Esophagus muscularis mucosa (tissue), 4 donors: ENCODE data around the gene C17orf114.

Experiments
- DNase-seq: peaks from one replicate; pipeline ENCODE4 v3.0.0-alpha.2; 2017; ENCODE audit errors: extremely low spot score
- H3K27ac ChIP-seq, 4 donors: fragments of 200-600 bp; sonication (generic); replicated peaks in 1 of 4; 1 replicate in 3 of 4; 2 replicates in 1 of 4; pipeline ENCODE4 v1.5.1; 2016 to 2019; ENCODE audit warnings: mild to moderate bottlenecking in 1 of 4
- H3K27me3 ChIP-seq, 4 donors: fragments of 200-600 bp; sonication (generic); one replicate each; pipeline versions ENCODE4 v1.5.1 to v1.6.0; 2016 to 2019
- H3K36me3 ChIP-seq, 4 donors: fragments of 200-600 bp; sonication (generic); one replicate each; pipeline ENCODE4 v1.5.1; 2016 to 2019
- H3K4me1 ChIP-seq, 4 donors: fragments of 200-600 bp; sonication (generic); one replicate each; pipeline ENCODE4 v1.5.1; 2016 to 2019
- H3K4me3 ChIP-seq, 4 donors: fragments of 200-600 bp; sonication (generic); 1 replicate in 2 of 4; 2 replicates in 2 of 4; pipeline ENCODE4 v1.5.1; 2016 to 2019; ENCODE audit warnings: mild to moderate bottlenecking in 4 of 4, moderate library complexity in 1 of 4
- H3K9me3 ChIP-seq, 4 donors: fragments of 200-600 bp; sonication (generic); 1 replicate in 3 of 4; 2 replicates in 1 of 4; pipeline ENCODE4 v1.5.1; 2016 to 2019
- CTCF ChIP-seq, 3 experiments: fragments of 200-600 bp in 2 of 3; fragments of 450-650 bp in 1 of 3; sonication (generic) in 2 of 3; IDR thresholded peaks; one replicate each; pipeline ENCODE4 v1.5.1; 2017 to 2019; ENCODE audit warnings: antibody characterized with exemption in 3 of 3, mild to moderate bottlenecking in 2 of 3, moderate library complexity in 1 of 3
- EP300 ChIP-seq: sonication (generic); formaldehyde crosslinking; IDR thresholded peaks from one replicate; pipeline ENCODE4 v1.6.1; 2017; ENCODE audit warnings: antibody characterized with exemption
- POLR2A ChIP-seq: fragments of 450-650 bp; IDR thresholded peaks from one replicate; pipeline ENCODE4 v1.6.1; 2017; ENCODE audit warnings: antibody characterized with exemption, moderate library complexity, mild to moderate bottlenecking, low read depth
- POLR2AphosphoS5 ChIP-seq, 2 donors: sonication (generic); formaldehyde crosslinking; IDR thresholded peaks; one replicate each; pipeline ENCODE4 v1.6.1; 2017; ENCODE audit warnings: antibody characterized with exemption in 2 of 2
- WGBS: methylation state at CpG from one replicate; pipeline ENCODE4 v1.1.5; 2018; 5-methylcytosine and 5-hydroxymethylcytosine counted together
- intact Hi-C: fragments of 100-400 bp; cut with DNase I; formaldehyde crosslinking; loops from one replicate; pipeline ENCODE4 v1.15.1; 2023

Gene C17orf114

DNA sequence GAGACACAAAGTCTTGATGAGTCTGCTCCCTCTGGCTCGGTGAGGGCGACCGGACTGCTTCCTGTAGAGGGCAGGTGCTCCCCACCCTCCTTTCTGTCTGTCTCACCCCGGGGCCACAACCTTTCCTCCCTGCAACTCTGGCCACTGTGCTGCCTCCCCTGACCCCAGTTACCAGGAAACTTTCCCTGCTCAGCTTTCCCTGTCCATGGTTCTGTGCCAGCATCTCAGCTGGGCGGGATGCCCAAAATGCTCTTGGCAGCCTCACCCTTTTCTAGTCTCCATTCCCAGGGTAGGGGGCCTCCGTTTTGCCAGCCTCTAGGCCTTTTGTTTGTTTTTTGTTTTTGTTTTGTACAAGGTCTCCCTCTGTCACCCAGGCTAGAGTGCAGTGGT is 6.2 kb upstream of the C17orf114 start:
- H3K36me3 ChIP-seq, result peaks cover 7 to 32% (median 14%) of the 10 kb centered on the region in 4 donors
- intact Hi-C loops, result loop anchor here (5.0 kb wide), 1 partner anchor 74 kb away; no protein-coding TSS in a partner anchor
- H3K27me3 ChIP-seq, result no peaks in the 10 kb centered on the region
- DNase-seq, result no peak
- peak overlapping the region in 2 of 4 donors; percentile 88 to 94 for H3K4me3 ChIP-seq
- TF ChIP-seq EP300 (no peak), CTCF (IDR thresholded peaks at IDR 0.05) (no peak), POLR2AphosphoS5 (IDR thresholded peaks at IDR 0.05) (no peak), POLR2A (no peak)
- H3K4me1 ChIP-seq, result peaks cover 10 to 26% (median 22%) of the 10 kb centered on the region in 4 donors
- H3K27ac ChIP-seq, result no peak overlapping the region
- H3K9me3 ChIP-seq, result no peaks in the 10 kb centered on the region
- 54% methylated on average over 4 of the region's 6 CpGs for WGBS

- WGBS, result 28% methylated on average over 30 of the region's 32 CpGs
- Histone ChIP-seq H3K27ac (peak overlapping the region; percentile 76 to 84 (median 82)), H3K4me1 (peaks cover 10 to 26% (median 22%) of the 10 kb centered on the region in 4 donors), H3K27me3 (no peaks in the 10 kb centered on the region), H3K9me3 (no peaks in the 10 kb centered on the region), H3K36me3 (peaks cover 7 to 32% (median 14%) of the 10 kb centered on the region in 4 donors), H3K4me3 (peak overlapping the region; percentile 84 to 97 (median 91))
- TF ChIP-seq EP300 (no peak), POLR2A (no peak), POLR2AphosphoS5 (IDR thresholded peaks at IDR 0.05) (no peak), CTCF (IDR thresholded peaks at IDR 0.05) (no peak)
- intact Hi-C loops, result loop anchor here (5.0 kb wide), 1 partner anchor 75 kb away; no protein-coding TSS in a partner anchor
- DNase-seq, result no peak
These were observed 5.7 kb upstream of the C17orf114 start for GRCh38 chr17:4807605-4808377.

GRCh38 chr17:4806777-4807604 is 4.9 kb upstream of the C17orf114 start, which contains the start of gene PLD2:
TSS of gene PLD2 (plus strand) at chr17:4807152. CDS start at chr17:4807773, 621 bp downstream.
- Histone ChIP-seq H3K27ac (peak within 1 kb of the TSS; percentile 76 to 84 (median 82)), H3K9me3 (no peaks in the 10 kb centered on the region), H3K4me1 (peaks cover 10 to 26% (median 22%) of the 10 kb centered on the region in 4 donors), H3K4me3 (peak within 1 kb of the TSS; percentile 84 to 97 (median 91)), H3K27me3 (no peaks in the 10 kb centered on the region), H3K36me3 (peaks cover 7 to 31% (median 14%) of the 10 kb centered on the region in 4 donors)
- WGBS, result 0% methylated on average over 17 of the region's 106 CpGs
- DNase-seq, result peak; percentile 93
- intact Hi-C loops, result loop anchor here (5.0 kb wide), 1 partner anchor 75 kb away; no protein-coding TSS in a partner anchor
- TF ChIP-seq POLR2AphosphoS5 (IDR thresholded peaks at IDR 0.05) (peak in 1 of 2 donors; percentile 54), POLR2A (no peak)

GRCh38 chr17:4806456-4806776 is 4.3 kb upstream of the C17orf114 start:
- no peaks in the 10 kb centered on the region for H3K9me3 ChIP-seq
- H3K27ac ChIP-seq, result peak overlapping the region in 3 of 4 donors; percentile 76 to 84 (median 80)
- H3K27me3 ChIP-seq, result no peaks in the 10 kb centered on the region
- WGBS, result 3% methylated on average over 15 of the region's 16 CpGs
- intact Hi-C loops, result loop anchor here (5.0 kb wide), 1 partner anchor 76 kb away; no protein-coding TSS in a partner anchor
- TF ChIP-seq CTCF (IDR thresholded peaks at IDR 0.05) (no peak), POLR2A (no peak), EP300 (no peak), POLR2AphosphoS5 (IDR thresholded peaks at IDR 0.05) (no peak)
- H3K36me3 ChIP-seq, result peaks cover 7 to 25% (median 14%) of the 10 kb centered on the region in 4 donors
- peaks cover 10 to 26% (median 22%) of the 10 kb centered on the region in 4 donors for H3K4me1 ChIP-seq
- DNase-seq, result no peak
- peak overlapping the region; percentile 84 to 97 (median 91) for H3K4me3 ChIP-seq
